ENCODE measurements around the gene DIRAS3.

DIRAS3 gene

DNA sequence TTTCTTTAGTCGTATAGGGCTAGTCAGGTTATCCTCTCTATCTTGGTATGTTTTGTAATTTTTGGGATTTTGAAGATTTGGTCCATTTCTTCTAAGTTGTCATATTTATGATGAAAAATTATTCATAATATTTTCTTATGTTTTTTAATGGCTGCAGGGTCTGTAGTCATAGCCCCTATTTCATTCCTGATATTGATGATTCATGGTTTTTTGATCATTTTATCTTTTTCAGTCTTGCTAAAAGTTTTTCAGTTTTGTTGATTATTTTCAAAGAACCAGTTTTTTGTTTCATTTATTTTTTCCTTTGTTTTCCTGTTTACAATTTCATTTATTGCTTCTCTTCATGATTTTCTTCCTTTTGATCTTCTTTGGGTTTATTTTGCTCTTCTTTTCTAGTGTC lies 50.2 kb downstream of the DIRAS3 start:
- peaks cover 0 to 3% of the 10 kb centered on the region in 2 donors for H3K9me3 ChIP-seq (ENCODE audit: control insufficient read depth in 2 of 2, low read length in 2 of 2)
- no peaks in the 10 kb centered on the region for H3K27me3 ChIP-seq (ENCODE audit: control insufficient read depth in 2 of 2, insufficient read depth in 2 of 2, low read length in 2 of 2)
- no peaks in the 10 kb centered on the region for H3K4me1 ChIP-seq (ENCODE audit: control insufficient read depth in 2 of 2, insufficient read depth in 2 of 2, low read length in 2 of 2)
- H3K4me3 ChIP-seq (ENCODE audit: low read length in 2 of 2): no peak overlapping the region
- H3K36me3 ChIP-seq (ENCODE audit: control insufficient read depth in 2 of 2, insufficient read depth in 2 of 2, low read length in 2 of 2): no peaks in the 10 kb centered on the region
- H3K9ac ChIP-seq (ENCODE audit: low read depth in 1 of 2, low read length in 2 of 2): no peak overlapping the region
- no peak overlapping the region for H3K27ac ChIP-seq (ENCODE audit: low read depth in 2 of 2, low read length in 2 of 2)

DNA sequence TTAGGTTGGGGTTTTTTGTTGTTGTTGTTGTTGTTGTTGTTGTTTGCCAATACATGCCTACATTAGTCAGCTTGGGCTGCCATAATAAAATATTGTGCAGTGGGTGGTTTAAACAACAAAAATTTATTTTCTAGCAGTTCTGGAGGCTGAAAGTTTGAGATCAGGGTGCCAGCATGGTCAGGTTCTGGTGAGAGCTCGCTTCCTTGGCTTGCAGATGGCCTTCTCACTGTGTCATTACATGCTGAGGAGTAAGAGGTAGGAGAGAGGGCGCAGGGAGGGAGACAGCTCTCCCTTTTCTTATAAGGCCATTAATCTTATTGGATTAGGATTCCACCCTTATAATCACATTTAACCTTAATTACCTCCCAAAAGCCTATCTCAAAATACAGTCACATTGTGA lies 52.7 kb downstream of the DIRAS3 start:
- Histone ChIP-seq H3K27me3 (ENCODE audit: control insufficient read depth in 2 of 2, insufficient read depth in 2 of 2, low read length in 2 of 2) (no peaks in the 10 kb centered on the region), H3K36me3 (ENCODE audit: control insufficient read depth in 2 of 2, insufficient read depth in 2 of 2, low read length in 2 of 2) (no peaks in the 10 kb centered on the region), H3K27ac (ENCODE audit: low read depth in 2 of 2, low read length in 2 of 2) (no peak overlapping the region), H3K4me1 (ENCODE audit: control insufficient read depth in 2 of 2, insufficient read depth in 2 of 2, low read length in 2 of 2) (no peaks in the 10 kb centered on the region), H3K9ac (ENCODE audit: low read depth in 1 of 2, low read length in 2 of 2) (no peak overlapping the region), H3K4me3 (ENCODE audit: low read length in 2 of 2) (no peak overlapping the region), H3K9me3 (ENCODE audit: control insufficient read depth in 2 of 2, low read length in 2 of 2) (peaks cover 0 to 3% of the 10 kb centered on the region in 2 donors)

All from mucosa of rectum (tissue), 2 donors.